HCT116 (cell line): ENCODE measurements around the gene GOLGA2. TPM values are rescaled to one million over a fixed set of nuclear protein-coding genes. Genes with fewer than 3 reads are reported as not detected.
A peak's percentile ranks its signal among the peaks of the same experiment; 100 is the strongest.

ENCODE experiments used
- ATAC-seq: fragments of 200-7000 bp; cut with Tn5 transposase; 2 replicates; pipeline ENCODE4 v1.9.1; 2020; ENCODE audit warnings: mild to moderate bottlenecking, moderate library complexity
- BruUV-seq: library from RNA; stranded (reverse); fragments of 400-500 nt; replicated peaks from 2 replicates; lab custom pipeline; 2021; lab: Mats Ljungman, UMichigan
- CTCF ChIA-PET: fragments of 300-600 bp; sonication (Branson Sonifier 250); formaldehyde crosslinking; loops from one replicate; lab custom pipeline; 2021; ENCODE audit warnings: antibody characterized with exemption; lab: Charles Lee
- POLR2A ChIA-PET: fragments of 300-600, 350-600 bp; sonication (Branson Sonifier 250); formaldehyde crosslinking; loops from one replicate; lab custom pipeline; 2021; ENCODE audit warnings: antibody characterized with exemption; lab: Charles Lee
- RAD21 ChIA-PET, 2 experiments: fragments of 300-600 bp; sonication (Branson Sonifier 250); formaldehyde crosslinking; loops; one replicate each; lab custom pipeline; 2023; ENCODE audit warnings: low total read pairs in 2 of 2; ENCODE audit not compliant: uncharacterized antibody in 2 of 2, unreplicated experiment in 2 of 2, low non-redundant PET in 1 of 2; lab: Charles Lee
- DNase-seq: peaks from one replicate; pipeline ENCODE4 v3.0.0-alpha.2; 2010; ENCODE audit warnings: low read depth, low spot score
- H2AFZ ChIP-seq: fragments of 200-600 bp; shearing (Covaris generic), sonication (generic); 2 replicates; pipeline ENCODE4 v1.6.1; 2017; ENCODE audit warnings: low read depth, mixed run types, mixed read lengths, antibody characterized with exemption, low read length; ENCODE audit not compliant: poor library complexity, severe bottlenecking
- H3K27ac ChIP-seq: 2 replicates; pipeline ENCODE4 v1.5.1; 2012; ENCODE audit warnings: low read depth, low read length
- H3K27me3 ChIP-seq: fragments of 200-600 bp; sonication (generic); 2 replicates; pipeline ENCODE4 v1.6.1; 2016; ENCODE audit warnings: mixed run types, low read length, mixed read lengths; ENCODE audit not compliant: insufficient read depth
- H3K36me3 ChIP-seq, 2 experiments: fragments of 200-500 bp in 1 of 2; fragments of 200-600 bp in 1 of 2; sonication (Bioruptor generic) in 1 of 2; sonication (generic) in 1 of 2; 2 replicates each; pipeline versions ENCODE4 v1.5.1 to v1.6.1; 2014 to 2016; ENCODE audit warnings: low read length in 2 of 2, inconsistent platforms in 1 of 2, mixed read lengths in 1 of 2, mixed run types in 1 of 2; ENCODE audit not compliant: insufficient read depth in 2 of 2, control insufficient read depth in 1 of 2
- H3K4me1 ChIP-seq, 2 experiments: fragments of 200-600 bp in 1 of 2; sonication (generic) in 1 of 2; 2 replicates each; pipeline versions ENCODE4 v1.5.1 to v1.6.1; 2012 to 2017; ENCODE audit warnings: low read length in 2 of 2, inconsistent platforms in 1 of 2, mild to moderate bottlenecking in 1 of 2, mixed read lengths in 1 of 2, mixed run types in 1 of 2, moderate library complexity in 1 of 2; ENCODE audit not compliant: insufficient read depth in 2 of 2, control insufficient read depth in 1 of 2
- H3K4me2 ChIP-seq: fragments of 200-600 bp; sonication (generic); 2 replicates; pipeline ENCODE4 v1.6.1; 2017; ENCODE audit warnings: mixed run types, low read length, mixed read lengths
- H3K4me3 ChIP-seq, 2 experiments: fragments of 200-600 bp in 1 of 2; sonication (generic) in 1 of 2; replicated peaks in 1 of 2; 2 replicates each; pipeline ENCODE4 v1.5.1; 2011 to 2016; ENCODE audit warnings: low read length in 2 of 2, control low read depth in 1 of 2, low read depth in 1 of 2, mild to moderate bottlenecking in 1 of 2, mixed read lengths in 1 of 2, mixed run types in 1 of 2
- H3K79me2 ChIP-seq: fragments of 200-600 bp; sonication (generic); 2 replicates; pipeline ENCODE4 v1.6.1; 2017; ENCODE audit warnings: mild to moderate bottlenecking, mixed run types, low read length, moderate library complexity, mixed read lengths; ENCODE audit not compliant: insufficient read depth
- H3K9ac ChIP-seq: fragments of 200-600 bp; sonication (generic); 2 replicates; pipeline ENCODE4 v1.6.1; 2016; ENCODE audit warnings: low read length, mixed read lengths
- H3K9me2 ChIP-seq: fragments of 200-600 bp; sonication (generic), shearing (Covaris generic); 2 replicates; pipeline ENCODE4 v1.6.1; 2017; ENCODE audit warnings: mixed run types, mild to moderate bottlenecking, moderate library complexity; ENCODE audit not compliant: insufficient read depth
- H3K9me3 ChIP-seq, 2 experiments: fragments of 200-500 bp in 1 of 2; fragments of 200-600 bp in 1 of 2; sonication (Bioruptor generic) in 1 of 2; sonication (generic) in 1 of 2; 2 replicates each; pipeline ENCODE4 v1.6.1; 2014 to 2017; ENCODE audit warnings: low read length in 2 of 2, mixed read lengths in 2 of 2, inconsistent platforms in 1 of 2, low read depth in 1 of 2, mild to moderate bottlenecking in 1 of 2, mixed run types in 1 of 2, moderate library complexity in 1 of 2; ENCODE audit not compliant: control insufficient read depth in 1 of 2, insufficient read depth in 1 of 2
- H4K20me1 ChIP-seq: fragments of 200-600 bp; sonication (generic), shearing (Covaris generic); 2 replicates; pipeline ENCODE4 v1.6.1; 2017; ENCODE audit warnings: mixed run types, mild to moderate bottlenecking, moderate library complexity; ENCODE audit not compliant: insufficient read depth
- EGR1 ChIP-seq: IDR thresholded peaks from 2 replicates; pipeline ENCODE4 v1.6.1; 2012; ENCODE audit warnings: low read depth
- ELF1 ChIP-seq: IDR thresholded peaks from 2 replicates; pipeline ENCODE4 v1.6.1; 2012; ENCODE audit warnings: low read depth, borderline replicate concordance
- FOSL1 ChIP-seq: IDR thresholded peaks from 2 replicates; pipeline ENCODE4 v1.6.1; 2012; ENCODE audit warnings: low read depth
- SRF ChIP-seq: IDR thresholded peaks from 2 replicates; pipeline ENCODE4 v1.6.1; 2012; ENCODE audit warnings: low read depth
- ZFX ChIP-seq: fragments of 450-650 bp; IDR thresholded peaks from 2 replicates; pipeline ENCODE4 v1.6.1; 2017
- intact Hi-C: fragments of 100-400 bp; cut with micrococcal nuclease; formaldehyde crosslinking; loops from 2 replicates; pipeline ENCODE4 v1.10.0; 2022
- total RNA-seq: library from RNA; stranded (reverse); gene quantifications from one replicate; pipeline ENCODE4 v1.2.1, GENCODE V29; 2021; ENCODE audit not compliant: unreplicated experiment
- TF ChIP-seq, protein P1 (sequence below), 3 experiments: fragments of 200-600 bp in 1 of 3; sonication (generic) in 1 of 3; IDR thresholded peaks in 2 of 3; conservative IDR thresholded peaks in 1 of 3; 2 replicates each; pipeline ENCODE4 v1.5.1; 2012 to 2017; ENCODE audit warnings: low read depth in 2 of 3, low read length in 2 of 3, antibody characterized with exemption in 1 of 3, borderline replicate concordance in 1 of 3, control low read depth in 1 of 3, mild to moderate bottlenecking in 1 of 3, mixed read lengths in 1 of 3, mixed run types in 1 of 3, moderate library complexity in 1 of 3; ENCODE audit not compliant: insufficient read depth in 1 of 3
- TF ChIP-seq, protein P2 (sequence below): IDR thresholded peaks from 2 replicates; pipeline ENCODE4 v1.6.1; 2012

Gene GOLGA2
- total RNA-seq, 1 experiment from 2014 or later = 67.0 TPM

GRCh38 chr9:128285033-128285784 lies 9.4 kb upstream of the GOLGA2 start:
- no peak for TF ChIP-seq FOSL1
- TF ChIP-seq, protein P1, sequence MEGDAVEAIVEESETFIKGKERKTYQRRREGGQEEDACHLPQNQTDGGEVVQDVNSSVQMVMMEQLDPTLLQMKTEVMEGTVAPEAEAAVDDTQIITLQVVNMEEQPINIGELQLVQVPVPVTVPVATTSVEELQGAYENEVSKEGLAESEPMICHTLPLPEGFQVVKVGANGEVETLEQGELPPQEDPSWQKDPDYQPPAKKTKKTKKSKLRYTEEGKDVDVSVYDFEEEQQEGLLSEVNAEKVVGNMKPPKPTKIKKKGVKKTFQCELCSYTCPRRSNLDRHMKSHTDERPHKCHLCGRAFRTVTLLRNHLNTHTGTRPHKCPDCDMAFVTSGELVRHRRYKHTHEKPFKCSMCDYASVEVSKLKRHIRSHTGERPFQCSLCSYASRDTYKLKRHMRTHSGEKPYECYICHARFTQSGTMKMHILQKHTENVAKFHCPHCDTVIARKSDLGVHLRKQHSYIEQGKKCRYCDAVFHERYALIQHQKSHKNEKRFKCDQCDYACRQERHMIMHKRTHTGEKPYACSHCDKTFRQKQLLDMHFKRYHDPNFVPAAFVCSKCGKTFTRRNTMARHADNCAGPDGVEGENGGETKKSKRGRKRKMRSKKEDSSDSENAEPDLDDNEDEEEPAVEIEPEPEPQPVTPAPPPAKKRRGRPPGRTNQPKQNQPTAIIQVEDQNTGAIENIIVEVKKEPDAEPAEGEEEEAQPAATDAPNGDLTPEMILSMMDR (IDR thresholded peaks at IDR 0.05 in 2 of 3, conservative IDR thresholded peaks at IDR 0.05 in 1 of 3; ENCODE audit: borderline replicate concordance in 1 of 3, insufficient read depth in 1 of 3, low read depth in 2 of 3, low read length in 2 of 3) = 0 out of 6 replicates have a peak, but pooled peaks of 1 of the 3 experiments have one; percentile 1

GRCh38 chr9:128282500-128282899 lies 6.7 kb upstream of the GOLGA2 start:
- Histone ChIP-seq H3K36me3 (no peaks in the 10 kb centered on the region), H3K9ac (no peak overlapping the region), H3K27ac (no peak overlapping the region), H3K4me3 (no peak overlapping the region), H3K9me3 (no peaks in the 10 kb centered on the region), H3K4me1 (no peaks in the 10 kb centered on the region), H2AFZ (no peak overlapping the region), H3K79me2 (no peaks in the 10 kb centered on the region), H4K20me1 (no peaks in the 10 kb centered on the region), H3K9me2 (no peaks in the 10 kb centered on the region), H3K27me3 (no peaks in the 10 kb centered on the region), H3K4me2 (no peak overlapping the region)
- ChIA-PET CTCF (no interaction called here), POLR2A (no interaction called here), RAD21 (no interaction called here)
- BruUV-seq = no TSS peak
- no peak for ATAC-seq
- DNase-seq = no peak
- TF ChIP-seq ZFX (no peak), ELF1 (no peak), EGR1 (no peak), SRF (no peak)
- TF ChIP-seq, protein P2, sequence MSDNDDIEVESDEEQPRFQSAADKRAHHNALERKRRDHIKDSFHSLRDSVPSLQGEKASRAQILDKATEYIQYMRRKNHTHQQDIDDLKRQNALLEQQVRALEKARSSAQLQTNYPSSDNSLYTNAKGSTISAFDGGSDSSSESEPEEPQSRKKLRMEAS = no peak
- intact Hi-C loops = no loop called here

More at GRCh38 chr9:128285033-128285784, 9.4 kb upstream of the GOLGA2 start:
- no peak overlapping the region for H3K27ac ChIP-seq
- no peak overlapping the region for H2AFZ ChIP-seq
- no peak overlapping the region for H3K9ac ChIP-seq
- H3K4me2 ChIP-seq = no peak overlapping the region
- RAD21 ChIA-PET = no interaction called here
- H3K27me3 ChIP-seq = no peaks in the 10 kb centered on the region
- CTCF ChIA-PET = interaction anchor here (0.6 kb wide), 1 partner anchor 9 kb away, joined by 3 read pairs; the partner anchor contains the start of genes GOLGA2 and SWI5
- no peaks in the 10 kb centered on the region for H3K9me3 ChIP-seq
- H3K9me2 ChIP-seq = no peaks in the 10 kb centered on the region
- DNase-seq (no peak), ATAC-seq (no peak)
- no peaks in the 10 kb centered on the region for H4K20me1 ChIP-seq
- POLR2A ChIA-PET = no interaction called here
- no peak overlapping the region for H3K4me3 ChIP-seq
- BruUV-seq = no TSS peak
- no peaks in the 10 kb centered on the region for H3K4me1 ChIP-seq
- intact Hi-C loops = no loop called here
- H3K79me2 ChIP-seq = no peaks in the 10 kb centered on the region
- no peaks in the 10 kb centered on the region for H3K36me3 ChIP-seq
